ENCODE measurements around the gene SLC25A26.

GRCh38 chr3:66405701-66406091, 184.9 kb downstream of the SLC25A26 start:
- TF ChIP-seq CTCF (IDR thresholded peaks at IDR 0.05; ENCODE audit: low read depth, low read length, poor library complexity, severe bottlenecking): no peak
- TF ChIP-seq EZH2phosphoT487 (IDR thresholded peaks at IDR 0.05; ENCODE audit: borderline replicate concordance, low read length): no peak
